Measurements from ENCODE around the gene ACACB.

DNA sequence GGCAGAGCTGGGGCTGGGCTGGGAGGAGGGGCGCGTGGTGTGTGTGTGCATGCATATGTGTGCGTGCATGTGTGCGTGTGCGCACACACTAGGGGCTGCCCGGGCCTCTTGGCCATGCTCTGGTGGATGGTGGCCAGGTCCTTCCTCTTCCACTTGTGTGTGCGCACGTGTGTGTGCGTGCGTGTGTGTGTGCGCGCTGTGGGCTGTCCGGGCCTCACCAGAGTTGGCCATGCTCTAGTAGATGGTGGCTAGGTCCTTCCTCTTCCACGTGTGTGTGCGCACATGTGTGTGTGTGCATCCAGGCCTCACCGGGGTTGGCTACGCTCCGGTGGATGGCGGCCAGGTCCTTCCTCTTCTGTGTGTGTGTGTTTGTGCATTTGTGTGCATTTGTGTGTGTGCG, 168.0 kb downstream of the ACACB start:
- TF ChIP-seq, protein P1, sequence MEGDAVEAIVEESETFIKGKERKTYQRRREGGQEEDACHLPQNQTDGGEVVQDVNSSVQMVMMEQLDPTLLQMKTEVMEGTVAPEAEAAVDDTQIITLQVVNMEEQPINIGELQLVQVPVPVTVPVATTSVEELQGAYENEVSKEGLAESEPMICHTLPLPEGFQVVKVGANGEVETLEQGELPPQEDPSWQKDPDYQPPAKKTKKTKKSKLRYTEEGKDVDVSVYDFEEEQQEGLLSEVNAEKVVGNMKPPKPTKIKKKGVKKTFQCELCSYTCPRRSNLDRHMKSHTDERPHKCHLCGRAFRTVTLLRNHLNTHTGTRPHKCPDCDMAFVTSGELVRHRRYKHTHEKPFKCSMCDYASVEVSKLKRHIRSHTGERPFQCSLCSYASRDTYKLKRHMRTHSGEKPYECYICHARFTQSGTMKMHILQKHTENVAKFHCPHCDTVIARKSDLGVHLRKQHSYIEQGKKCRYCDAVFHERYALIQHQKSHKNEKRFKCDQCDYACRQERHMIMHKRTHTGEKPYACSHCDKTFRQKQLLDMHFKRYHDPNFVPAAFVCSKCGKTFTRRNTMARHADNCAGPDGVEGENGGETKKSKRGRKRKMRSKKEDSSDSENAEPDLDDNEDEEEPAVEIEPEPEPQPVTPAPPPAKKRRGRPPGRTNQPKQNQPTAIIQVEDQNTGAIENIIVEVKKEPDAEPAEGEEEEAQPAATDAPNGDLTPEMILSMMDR (IDR thresholded peaks at IDR 0.05): no peak
- TF ChIP-seq POLR2A (IDR thresholded peaks at IDR 0.05): no peak

All from heart left ventricle (tissue), 13 donors.